Type B pancreatic cell (in vitro differentiated cells): ENCODE data around the gene MAGI1. TPM values are rescaled to one million over a fixed set of nuclear protein-coding genes. Genes with fewer than 3 reads are reported as not detected.

Experiments used
- DNase-seq: peaks from one replicate; pipeline ENCODE4 v3.0.0; 2021; ENCODE audit warnings: mixed read lengths; ENCODE audit not compliant: unreplicated experiment; ENCODE audit errors: extremely low spot score
- H3K27ac Mint-ChIP-seq: 2 replicates; pipeline ENCODE4 v1.8.0; 2021; ENCODE audit warnings: mild to moderate bottlenecking, mixed read lengths
- H3K27me3 Mint-ChIP-seq: 2 replicates; pipeline ENCODE4 v1.8.0; 2021; ENCODE audit warnings: mixed read lengths
- H3K36me3 Mint-ChIP-seq: 2 replicates; pipeline ENCODE4 v1.8.0; 2021; ENCODE audit warnings: mixed read lengths
- H3K4me1 Mint-ChIP-seq: one replicate; pipeline ENCODE4 v1.8.0; 2021; ENCODE audit warnings: mixed read lengths; ENCODE audit not compliant: unreplicated experiment
- H3K4me3 Mint-ChIP-seq: 2 replicates; pipeline ENCODE4 v1.8.0; 2021; ENCODE audit warnings: mild to moderate bottlenecking, mixed read lengths
- H3K9me3 Mint-ChIP-seq: 2 replicates; pipeline ENCODE4 v1.8.0; 2021; ENCODE audit warnings: mixed read lengths
- total RNA-seq: library from RNA; stranded (reverse); gene quantifications from 2 replicates; pipeline ENCODE4 v1.2.1, GENCODE V29; 2021; ENCODE audit warnings: low replicate concordance
- TF ChIP-seq, protein P1 (sequence below): fragments of 200-600 bp; sonication (generic); conservative IDR thresholded peaks from 2 replicates; pipeline ENCODE4 v1.5.0; 2021; ENCODE audit warnings: antibody characterized with exemption, mild to moderate bottlenecking

Gene MAGI1
- total RNA-seq, 1 donor from 2014 or later, result 53.1 TPM

DNA sequence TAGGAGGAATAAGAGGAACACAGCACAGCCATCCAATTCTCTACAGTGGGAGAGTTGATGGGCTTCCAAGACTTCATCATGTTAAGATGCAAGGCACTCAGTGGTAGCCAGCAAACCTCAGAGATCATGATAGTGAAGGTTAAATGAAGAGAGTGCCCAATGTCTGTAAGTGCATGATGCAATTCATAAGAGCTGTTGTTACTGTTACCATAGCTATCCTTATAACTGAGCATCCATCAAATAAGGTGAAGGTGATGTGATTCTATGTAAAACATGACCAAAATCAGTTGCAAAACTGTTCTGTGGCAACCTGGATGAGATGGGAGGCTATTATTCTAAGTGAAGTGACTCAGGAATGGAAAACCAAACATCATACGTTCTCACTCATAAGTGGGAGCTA, 289.7 kb downstream of the MAGI1 start:
- H3K4me3 Mint-ChIP-seq, result no peak overlapping the region

DNA sequence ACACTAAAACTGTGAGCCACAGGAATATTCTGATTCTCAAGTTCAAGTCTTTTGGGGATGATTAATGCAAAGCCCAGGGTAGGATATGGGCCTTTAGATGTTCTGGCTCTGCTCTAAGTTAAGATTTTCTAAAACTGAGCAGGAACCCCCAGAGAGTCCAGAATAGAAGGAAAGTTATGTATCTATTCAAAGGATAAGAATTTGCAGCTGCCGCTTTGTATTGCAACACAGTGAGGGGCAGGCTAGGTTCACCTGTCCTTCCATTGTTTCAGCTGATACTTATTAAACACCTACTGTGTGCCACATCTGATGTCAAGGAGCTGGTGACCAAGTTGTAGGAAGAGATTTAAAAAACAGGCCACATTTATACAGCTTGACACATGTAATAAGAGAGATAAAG, 290.4 kb downstream of the MAGI1 start:
- no peaks in the 10 kb centered on the region for H3K36me3 Mint-ChIP-seq
- no peak for DNase-seq
- H3K9me3 Mint-ChIP-seq, result no peaks in the 10 kb centered on the region
- no peak overlapping the region for H3K27ac Mint-ChIP-seq
- H3K4me3 Mint-ChIP-seq, result no peak overlapping the region
- TF ChIP-seq, protein P1, sequence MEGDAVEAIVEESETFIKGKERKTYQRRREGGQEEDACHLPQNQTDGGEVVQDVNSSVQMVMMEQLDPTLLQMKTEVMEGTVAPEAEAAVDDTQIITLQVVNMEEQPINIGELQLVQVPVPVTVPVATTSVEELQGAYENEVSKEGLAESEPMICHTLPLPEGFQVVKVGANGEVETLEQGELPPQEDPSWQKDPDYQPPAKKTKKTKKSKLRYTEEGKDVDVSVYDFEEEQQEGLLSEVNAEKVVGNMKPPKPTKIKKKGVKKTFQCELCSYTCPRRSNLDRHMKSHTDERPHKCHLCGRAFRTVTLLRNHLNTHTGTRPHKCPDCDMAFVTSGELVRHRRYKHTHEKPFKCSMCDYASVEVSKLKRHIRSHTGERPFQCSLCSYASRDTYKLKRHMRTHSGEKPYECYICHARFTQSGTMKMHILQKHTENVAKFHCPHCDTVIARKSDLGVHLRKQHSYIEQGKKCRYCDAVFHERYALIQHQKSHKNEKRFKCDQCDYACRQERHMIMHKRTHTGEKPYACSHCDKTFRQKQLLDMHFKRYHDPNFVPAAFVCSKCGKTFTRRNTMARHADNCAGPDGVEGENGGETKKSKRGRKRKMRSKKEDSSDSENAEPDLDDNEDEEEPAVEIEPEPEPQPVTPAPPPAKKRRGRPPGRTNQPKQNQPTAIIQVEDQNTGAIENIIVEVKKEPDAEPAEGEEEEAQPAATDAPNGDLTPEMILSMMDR, result no peak
- no peaks in the 10 kb centered on the region for H3K27me3 Mint-ChIP-seq
- peaks cover 11% of the 10 kb centered on the region for H3K4me1 Mint-ChIP-seq

More for the DNA sequence above, 289.7 kb downstream of the MAGI1 start:
- Mint-ChIP-seq H3K4me1 (peaks cover 11% of the 10 kb centered on the region), H3K36me3 (no peaks in the 10 kb centered on the region), H3K9me3 (no peaks in the 10 kb centered on the region), H3K27me3 (no peaks in the 10 kb centered on the region), H3K27ac (no peak overlapping the region)
- DNase-seq, result no peak
- TF ChIP-seq, protein P1, result no peak

DNA sequence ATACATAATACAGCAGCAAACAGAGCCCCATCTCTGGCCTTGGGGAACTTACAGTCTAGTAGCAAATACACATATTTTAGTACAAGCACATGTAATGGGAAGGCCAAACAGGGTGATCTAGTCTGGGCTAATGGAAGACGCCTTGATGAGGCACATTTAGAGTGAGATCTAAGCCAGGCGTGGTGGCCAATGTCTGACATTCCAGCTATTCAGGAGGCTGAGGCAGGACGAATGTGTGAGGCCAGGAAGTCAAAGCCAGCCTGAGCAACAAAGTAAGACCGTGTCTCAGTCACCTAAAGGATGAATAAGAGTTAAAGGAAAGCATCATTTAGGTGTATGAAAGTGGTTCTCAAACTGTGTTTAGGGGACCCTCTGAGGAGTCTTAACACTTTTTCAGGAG, 291.9 kb downstream of the MAGI1 start:
- H3K27ac Mint-ChIP-seq, result no peak overlapping the region
- H3K36me3 Mint-ChIP-seq, result no peaks in the 10 kb centered on the region
- no peak overlapping the region for H3K4me3 Mint-ChIP-seq
- peaks cover 11% of the 10 kb centered on the region for H3K4me1 Mint-ChIP-seq
- no peaks in the 10 kb centered on the region for H3K9me3 Mint-ChIP-seq
- TF ChIP-seq, protein P1, result no peak
- no peaks in the 10 kb centered on the region for H3K27me3 Mint-ChIP-seq
- DNase-seq, result no peak

DNA sequence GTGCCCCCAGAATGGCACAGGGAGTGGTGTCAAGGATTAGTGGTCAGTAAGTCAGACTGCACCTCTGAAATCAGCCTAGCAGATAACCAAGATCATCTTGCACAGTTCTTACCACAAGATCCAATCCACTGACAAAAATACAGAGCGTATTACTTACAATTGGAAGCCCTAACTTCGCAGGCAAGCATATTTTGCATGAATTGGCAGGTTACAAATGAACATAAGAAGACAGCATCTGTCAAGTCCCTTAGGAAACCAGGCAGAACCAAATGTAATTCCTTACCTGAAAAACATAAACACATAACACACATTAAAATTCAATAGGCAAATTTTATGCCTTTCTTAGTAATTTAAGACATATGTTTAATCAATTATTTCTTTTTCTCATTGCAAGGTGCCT, 293.4 kb downstream of the MAGI1 start:
- no peak overlapping the region for H3K27ac Mint-ChIP-seq
- H3K4me3 Mint-ChIP-seq, result no peak overlapping the region
- H3K27me3 Mint-ChIP-seq, result no peaks in the 10 kb centered on the region
- no peak for DNase-seq
- no peaks in the 10 kb centered on the region for H3K36me3 Mint-ChIP-seq
- H3K9me3 Mint-ChIP-seq, result no peaks in the 10 kb centered on the region
- TF ChIP-seq, protein P1, result no peak
- H3K4me1 Mint-ChIP-seq, result peaks cover 5% of the 10 kb centered on the region

DNA sequence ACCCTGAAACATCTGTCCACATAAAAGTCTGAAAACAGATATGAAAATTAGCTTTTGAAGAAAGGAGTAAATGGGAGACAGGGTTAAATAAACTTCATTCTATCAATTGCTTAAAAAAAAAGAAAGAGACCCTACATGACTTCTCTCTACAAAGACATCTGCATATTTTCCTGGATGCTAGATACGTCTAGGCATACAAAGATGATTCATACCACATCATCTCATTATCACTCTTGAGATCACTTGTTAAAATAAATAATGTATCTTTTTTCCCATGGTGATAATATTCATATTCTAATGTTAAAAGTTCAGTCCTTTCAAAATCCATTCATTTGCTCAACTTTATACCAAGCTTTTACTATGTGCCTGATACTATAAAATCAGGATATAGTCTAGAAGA, 295.8 kb downstream of the MAGI1 start:
- DNase-seq, result no peak
- Mint-ChIP-seq H3K9me3 (no peaks in the 10 kb centered on the region), H3K36me3 (no peaks in the 10 kb centered on the region), H3K4me1 (peaks cover 4% of the 10 kb centered on the region), H3K27ac (no peak overlapping the region), H3K4me3 (no peak overlapping the region), H3K27me3 (no peaks in the 10 kb centered on the region)
- TF ChIP-seq, protein P1, result no peak

DNA sequence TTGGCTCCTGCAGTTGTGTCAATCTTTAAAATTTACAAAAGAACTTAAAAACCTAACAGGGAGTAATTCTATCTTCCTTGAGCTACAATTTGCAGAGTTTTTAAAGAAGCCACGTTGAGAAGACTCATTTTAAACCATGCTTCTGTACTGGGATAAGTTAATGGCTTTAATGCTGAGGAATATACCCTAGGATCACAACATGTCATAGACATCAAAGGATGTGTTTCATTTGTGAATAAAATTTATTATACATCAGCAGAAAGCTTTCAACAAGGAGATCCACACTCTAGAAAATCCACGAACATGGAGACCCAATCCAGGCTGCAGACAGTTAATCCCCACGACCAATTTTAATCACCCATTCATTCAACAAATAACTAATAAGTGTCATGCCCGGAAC, 297.2 kb downstream of the MAGI1 start:
- peaks cover 4% of the 10 kb centered on the region for H3K4me1 Mint-ChIP-seq
- no peak overlapping the region for H3K4me3 Mint-ChIP-seq
- H3K36me3 Mint-ChIP-seq, result no peaks in the 10 kb centered on the region
- DNase-seq, result no peak
- H3K27ac Mint-ChIP-seq, result no peak overlapping the region
- H3K9me3 Mint-ChIP-seq, result no peaks in the 10 kb centered on the region
- no peaks in the 10 kb centered on the region for H3K27me3 Mint-ChIP-seq
- TF ChIP-seq, protein P1, result no peak
